Kidney tubule cell (primary cell): Measurements from ENCODE around the gene MAFG.

Experiments
- DNase-seq: peaks from one replicate; pipeline ENCODE4 v3.0.0-alpha.2; 2018; ENCODE audit warnings: low spot score

Gene MAFG

GRCh38 chr17:81909966-81910839, 17.3 kb downstream of the MAFG start:
- DNase-seq: peak; percentile 55

DNA sequence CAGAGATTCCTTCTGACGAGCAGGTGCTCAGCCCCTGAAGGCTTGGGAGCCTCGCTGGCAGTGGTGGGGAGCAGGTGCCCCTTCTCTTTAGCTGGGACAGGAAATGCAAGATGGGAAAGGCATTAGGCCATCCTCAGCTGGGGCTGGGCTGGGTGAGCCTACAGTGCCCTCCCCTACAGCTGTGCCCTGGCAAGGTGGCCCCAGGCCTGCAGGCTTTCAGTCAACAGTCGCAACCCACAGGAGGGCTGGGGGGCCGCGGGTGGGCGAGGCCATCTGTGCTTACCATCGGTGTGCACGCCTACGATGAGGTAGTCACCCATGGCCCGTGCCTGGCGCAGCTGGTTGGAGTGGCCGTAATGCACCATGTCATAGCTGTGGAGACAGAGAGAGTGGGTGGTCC, 18.3 kb downstream of the MAFG start:
- no peak for DNase-seq

GRCh38 chr17:81908793-81909192, 18.7 kb downstream of the MAFG start:
- DNase-seq: no peak

GRCh38 chr17:81907219-81908145, 20.1 kb downstream of the MAFG start:
- DNase-seq: no peak

DNA sequence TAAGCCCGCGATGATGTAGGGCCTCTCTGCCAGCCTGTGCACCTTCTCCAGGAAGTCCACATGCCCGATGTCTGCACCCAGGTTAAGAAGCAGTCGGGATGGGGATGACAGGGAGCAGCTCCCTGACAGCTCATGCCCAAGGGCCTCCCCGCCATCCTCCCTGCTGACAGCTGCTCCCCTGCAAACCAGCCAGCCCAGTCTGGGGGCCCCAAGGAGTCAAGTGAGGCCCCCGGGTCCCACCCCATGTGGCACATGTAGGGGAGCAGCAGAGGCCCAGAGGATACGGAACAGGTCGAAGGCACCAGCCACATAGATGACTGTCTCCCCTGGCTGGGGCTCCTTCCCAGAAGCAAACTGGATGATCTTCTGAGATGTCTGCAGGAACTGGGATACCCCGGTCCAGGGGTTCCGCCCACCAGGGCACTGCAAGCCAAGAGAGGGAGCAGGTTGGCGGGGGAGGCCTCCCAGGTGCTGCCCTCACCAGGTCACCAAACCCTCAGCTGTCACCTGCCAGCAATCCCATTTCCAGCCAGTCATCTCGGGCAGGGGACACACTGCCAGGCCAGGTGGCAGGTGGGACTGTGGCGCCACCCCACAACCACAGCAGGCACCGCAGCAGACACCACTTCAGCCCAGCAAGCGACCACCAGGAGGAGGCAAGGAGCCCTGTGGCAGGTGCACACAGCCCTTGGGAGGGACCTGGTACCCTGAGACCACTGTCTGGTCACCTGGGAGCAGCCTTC, 20.9 kb downstream of the MAFG start:
- no peak for DNase-seq

GRCh38 chr17:81905993-81906392, 21.5 kb downstream of the MAFG start:
- DNase-seq: no peak

GRCh38 chr17:81905424-81905875, 22.1 kb downstream of the MAFG start:
- DNase-seq: no peak

GRCh38 chr17:81904600-81905423, 22.7 kb downstream of the MAFG start:
- no peak for DNase-seq

DNA sequence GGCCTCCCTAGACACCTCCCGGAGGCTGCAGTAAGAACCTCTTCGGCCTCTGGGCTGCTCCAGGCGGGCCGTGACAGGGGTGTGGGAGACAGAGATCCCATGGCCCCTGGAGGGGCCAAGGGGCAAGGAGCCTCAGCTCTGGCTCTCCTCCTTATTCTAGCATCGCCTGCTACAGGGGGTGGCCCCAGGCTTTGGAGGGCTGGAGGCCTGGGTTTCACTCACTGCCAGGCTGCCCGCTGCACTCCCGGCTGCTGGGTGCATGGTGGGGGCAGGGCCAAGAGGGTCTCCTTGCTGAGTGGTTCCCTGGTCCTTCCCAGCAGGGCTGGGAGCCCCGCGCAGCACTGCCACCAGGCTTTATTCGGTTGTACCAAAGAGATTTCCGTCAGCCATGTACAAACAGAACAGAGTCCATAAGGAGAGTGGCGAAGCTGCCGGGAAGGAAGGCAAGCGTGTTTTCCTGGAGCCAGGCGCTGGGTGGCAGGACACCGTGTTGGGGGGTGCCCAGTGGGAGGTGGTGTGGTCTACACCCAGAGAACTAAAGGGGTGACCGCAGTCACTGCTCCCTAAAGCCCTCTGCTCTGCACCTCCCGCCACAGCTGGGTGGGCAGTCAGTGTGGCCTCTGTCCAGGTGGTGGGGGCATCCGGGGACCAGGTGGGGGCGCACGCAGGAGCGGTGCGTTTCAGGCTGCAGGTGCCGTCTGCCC, 23.5 kb downstream of the MAFG start:
- no peak for DNase-seq

GRCh38 chr17:81903415-81903831, 24.1 kb downstream of the MAFG start:
- DNase-seq: no peak

DNA sequence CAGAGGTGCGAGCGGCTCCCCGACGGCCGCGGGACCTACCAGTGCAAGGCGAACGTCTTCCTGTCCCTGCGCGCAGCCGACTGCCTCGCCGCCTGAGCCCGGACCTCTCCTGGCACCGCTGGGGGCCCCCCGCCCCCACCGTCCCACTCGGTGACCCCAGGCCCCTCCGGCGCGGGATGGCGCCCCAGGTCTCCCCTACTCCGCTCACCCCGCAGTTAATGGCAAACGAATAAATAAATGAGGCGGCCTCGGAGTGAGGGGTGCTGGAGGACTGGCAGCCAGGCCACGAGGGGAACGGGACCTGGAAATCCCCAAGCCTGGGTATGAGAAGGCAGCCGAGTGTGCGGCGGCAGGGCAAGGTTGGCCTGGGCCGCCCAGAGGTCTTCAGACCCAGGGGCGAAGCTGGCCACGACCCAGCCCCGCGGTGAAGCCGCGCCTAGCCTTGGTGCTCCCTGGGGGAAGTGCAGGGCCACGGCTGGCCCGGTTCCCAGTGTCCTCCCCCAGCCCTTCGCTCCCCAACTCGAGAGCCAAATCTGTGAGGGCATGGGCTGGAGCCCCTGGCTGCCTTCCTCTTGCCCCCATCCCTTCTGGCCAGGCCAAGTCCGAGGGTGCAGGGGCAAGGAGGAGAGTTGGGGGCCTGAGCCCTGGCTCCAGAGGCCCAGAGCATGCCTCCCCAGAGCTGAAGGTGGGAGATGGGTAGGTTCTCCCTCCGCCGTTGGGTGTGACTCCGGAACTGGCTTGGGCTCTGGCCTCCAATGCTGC, 24.7 kb downstream of the MAFG start:
- DNase-seq: no peak

- no peak for DNase-seq
Measured at GRCh38 chr17:81902023-81902652, 25.4 kb downstream of the MAFG start, which contains the start of gene NPB. TSS of gene NPB (plus strand) at chr17:81902238. CDS start at chr17:81902278, 40 bp downstream.

DNA sequence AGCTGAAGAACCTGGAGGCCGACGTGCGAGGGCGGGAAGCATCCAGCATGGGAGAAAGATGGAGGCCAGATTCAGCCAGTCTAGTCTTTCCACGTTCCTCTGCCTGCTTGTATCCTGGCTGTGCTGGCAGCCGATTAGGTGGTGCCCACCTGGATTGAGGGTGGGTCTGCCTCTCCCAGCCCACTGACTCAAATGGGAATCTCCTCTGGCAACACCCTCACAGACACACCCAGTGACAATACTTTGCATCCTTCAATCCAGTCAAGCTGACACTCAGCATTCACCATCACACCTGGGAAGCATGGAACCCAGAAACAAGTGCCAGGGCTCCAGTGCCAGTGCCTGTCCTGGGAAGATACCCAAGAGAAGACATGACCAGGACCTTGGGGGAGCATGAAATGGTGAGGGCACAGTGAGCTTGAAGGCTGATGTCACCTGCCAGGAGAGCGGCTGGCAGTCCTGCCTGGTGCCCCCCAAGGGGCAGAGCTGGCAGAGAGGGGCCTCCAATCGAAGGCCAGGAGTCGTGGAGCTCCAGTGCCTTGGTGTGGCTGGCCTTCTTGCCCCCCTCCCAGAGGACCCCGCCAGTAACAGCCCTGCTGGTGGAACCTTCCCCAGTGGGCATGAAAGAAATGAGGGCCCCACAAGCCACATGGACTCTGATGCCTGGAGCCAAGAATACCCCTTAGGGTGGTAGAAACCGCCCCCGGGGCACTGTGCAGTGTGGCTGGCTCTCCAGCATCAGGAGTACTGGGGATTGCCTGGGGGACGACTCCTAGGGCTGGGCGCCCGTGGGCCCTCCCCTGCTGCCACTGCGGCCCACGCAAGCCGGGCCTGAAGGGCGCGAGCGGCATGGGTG, 26.1 kb downstream of the MAFG start:
- DNase-seq: no peak

- DNase-seq: no peak
Measured at GRCh38 chr17:81900181-81900820, 27.2 kb downstream of the MAFG start.

DNA sequence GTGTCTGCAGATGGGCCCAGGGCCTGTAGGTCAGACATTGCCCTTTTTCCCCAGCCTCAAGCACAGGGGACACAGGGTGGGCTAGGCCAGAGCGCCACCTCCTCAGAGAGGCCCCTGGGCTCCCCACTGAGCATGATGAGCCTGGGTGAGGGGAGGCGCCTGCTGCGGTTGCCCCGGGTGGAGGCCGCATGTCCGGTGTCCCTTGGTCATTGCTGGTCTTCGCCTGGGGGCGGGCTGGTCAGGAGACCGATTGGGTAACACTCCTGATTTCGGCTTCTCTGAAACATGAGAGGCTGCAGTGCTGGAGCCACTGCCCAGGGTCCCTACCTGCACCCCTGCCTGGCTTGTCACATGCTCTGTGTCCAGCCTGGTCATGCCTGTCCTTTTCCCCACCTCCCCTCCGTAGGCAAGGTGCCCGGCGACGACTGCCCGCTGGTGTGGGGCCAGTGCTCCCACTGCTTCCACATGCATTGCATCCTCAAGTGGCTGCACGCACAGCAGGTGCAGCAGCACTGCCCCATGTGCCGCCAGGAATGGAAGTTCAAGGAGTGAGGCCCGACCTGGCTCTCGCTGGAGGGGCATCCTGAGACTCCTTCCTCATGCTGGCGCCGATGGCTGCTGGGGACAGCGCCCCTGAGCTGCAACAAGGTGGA, 27.9 kb downstream of the MAFG start:
- no peak for DNase-seq

GRCh38 chr17:81898885-81899284, 28.6 kb downstream of the MAFG start:
- no peak for DNase-seq
